Activated B cell treated with CpG ODN at 0.5 μM for 24 hours (primary cell): ENCODE measurements around the gene DLGAP1. TPM values are rescaled to one million over a fixed set of nuclear protein-coding genes. Genes with fewer than 3 reads are reported as not detected.

Source experiments
- ATAC-seq: fragments of 200-7000 bp; cut with Tn5 transposase; one replicate; pipeline ENCODE4 v1.10.0; 2021; ENCODE audit warnings: low read depth, mild to moderate bottlenecking, moderate library complexity
- CTCF ChIA-PET: fragments of 350-600 bp; sonication (Branson Sonifier 250); formaldehyde crosslinking; loops from one replicate; lab custom pipeline; 2021; ENCODE audit warnings: antibody characterized with exemption; lab: Charles Lee
- POLR2A ChIA-PET: fragments of 350-600 bp; sonication (Branson Sonifier 250); formaldehyde crosslinking; loops from one replicate; lab custom pipeline; 2021; ENCODE audit warnings: antibody characterized with exemption; lab: Charles Lee
- DNase-seq: peaks from one replicate; pipeline ENCODE4 v3.0.0; 2022
- H3K27ac Mint-ChIP-seq: one replicate; pipeline ENCODE4 v1.8.0; 2020; ENCODE audit warnings: mixed read lengths
- H3K27me3 Mint-ChIP-seq: one replicate; pipeline ENCODE4 v1.8.0; 2021; ENCODE audit warnings: mixed read lengths
- H3K36me3 Mint-ChIP-seq: one replicate; pipeline ENCODE4 v1.8.0; 2021; ENCODE audit warnings: low read depth, mixed read lengths
- H3K4me1 Mint-ChIP-seq: one replicate; pipeline ENCODE4 v1.8.0; 2021; ENCODE audit warnings: mixed read lengths
- H3K4me3 Mint-ChIP-seq: one replicate; pipeline ENCODE4 v1.8.0; 2020; ENCODE audit warnings: mild to moderate bottlenecking, mixed read lengths
- H3K9me3 Mint-ChIP-seq: one replicate; pipeline ENCODE4 v1.8.0; 2020; ENCODE audit warnings: mixed read lengths
- intact Hi-C: fragments of 100-400 bp; cut with micrococcal nuclease; formaldehyde crosslinking; loops from one replicate; pipeline ENCODE4 v1.15.1; 2024
- total RNA-seq: library from RNA; stranded (reverse); gene quantifications from 2 replicates; pipeline ENCODE4 v1.2.3, GENCODE V29; 2022
- TF ChIP-seq, protein P1 (sequence below): fragments of 200-600 bp; IDR thresholded peaks from one replicate; pipeline ENCODE4 v1.8.0; 2022; ENCODE audit warnings: antibody characterized with exemption, mild to moderate bottlenecking

Gene DLGAP1
- total RNA-seq, 1 donor from 2014 or later: 0.18 TPM

GRCh38 chr18:4412286-4412685 lies 42.8 kb downstream of the DLGAP1 start:
- no peaks in the 10 kb centered on the region for H3K4me1 Mint-ChIP-seq
- ATAC-seq: no peak
- TF ChIP-seq, protein P1, sequence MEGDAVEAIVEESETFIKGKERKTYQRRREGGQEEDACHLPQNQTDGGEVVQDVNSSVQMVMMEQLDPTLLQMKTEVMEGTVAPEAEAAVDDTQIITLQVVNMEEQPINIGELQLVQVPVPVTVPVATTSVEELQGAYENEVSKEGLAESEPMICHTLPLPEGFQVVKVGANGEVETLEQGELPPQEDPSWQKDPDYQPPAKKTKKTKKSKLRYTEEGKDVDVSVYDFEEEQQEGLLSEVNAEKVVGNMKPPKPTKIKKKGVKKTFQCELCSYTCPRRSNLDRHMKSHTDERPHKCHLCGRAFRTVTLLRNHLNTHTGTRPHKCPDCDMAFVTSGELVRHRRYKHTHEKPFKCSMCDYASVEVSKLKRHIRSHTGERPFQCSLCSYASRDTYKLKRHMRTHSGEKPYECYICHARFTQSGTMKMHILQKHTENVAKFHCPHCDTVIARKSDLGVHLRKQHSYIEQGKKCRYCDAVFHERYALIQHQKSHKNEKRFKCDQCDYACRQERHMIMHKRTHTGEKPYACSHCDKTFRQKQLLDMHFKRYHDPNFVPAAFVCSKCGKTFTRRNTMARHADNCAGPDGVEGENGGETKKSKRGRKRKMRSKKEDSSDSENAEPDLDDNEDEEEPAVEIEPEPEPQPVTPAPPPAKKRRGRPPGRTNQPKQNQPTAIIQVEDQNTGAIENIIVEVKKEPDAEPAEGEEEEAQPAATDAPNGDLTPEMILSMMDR: no peak
- H3K27me3 Mint-ChIP-seq: no peaks in the 10 kb centered on the region
- DNase-seq: no peak
- ChIA-PET CTCF (no interaction called here), POLR2A (no interaction called here)
- H3K4me3 Mint-ChIP-seq: no peak overlapping the region
- H3K36me3 Mint-ChIP-seq: no peaks in the 10 kb centered on the region
- intact Hi-C loops: no loop called here
- peaks cover 3% of the 10 kb centered on the region for H3K9me3 Mint-ChIP-seq
- H3K27ac Mint-ChIP-seq: no peak overlapping the region

DNA sequence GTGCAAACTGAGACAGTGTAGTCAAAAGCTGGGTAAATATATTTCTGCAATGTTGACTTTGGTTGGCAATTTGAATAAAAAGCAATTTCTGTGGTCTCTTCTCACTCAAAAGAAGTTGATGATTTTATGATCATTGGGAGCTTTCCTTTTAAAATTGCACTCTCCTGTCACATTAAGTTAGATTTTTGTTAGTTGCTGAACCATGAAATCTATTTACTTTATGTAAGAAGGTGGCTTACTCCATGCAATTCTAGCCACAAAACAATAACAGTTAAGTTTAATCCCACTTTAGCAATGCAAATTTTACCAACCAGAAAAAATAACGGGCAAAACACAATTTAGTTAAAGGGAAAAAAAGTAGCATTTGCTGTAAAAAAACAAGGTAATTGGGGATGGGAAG lies 48.3 kb downstream of the DLGAP1 start:
- Mint-ChIP-seq H3K4me1 (no peaks in the 10 kb centered on the region), H3K4me3 (no peak overlapping the region), H3K27me3 (no peaks in the 10 kb centered on the region), H3K9me3 (peaks cover 9% of the 10 kb centered on the region), H3K36me3 (no peaks in the 10 kb centered on the region), H3K27ac (no peak overlapping the region)
- no peak for ATAC-seq
- no peak for DNase-seq
- CTCF ChIA-PET: no interaction called here
- intact Hi-C loops: no loop called here
- TF ChIP-seq, protein P1: no peak
- POLR2A ChIA-PET: no interaction called here

GRCh38 chr18:4405965-4406364 lies 49.1 kb downstream of the DLGAP1 start:
- TF ChIP-seq, protein P1: no peak
- intact Hi-C loops: no loop called here
- ChIA-PET CTCF (no interaction called here), POLR2A (no interaction called here)
- H3K27ac Mint-ChIP-seq: no peak overlapping the region
- ATAC-seq (no peak), DNase-seq (no peak)
- no peaks in the 10 kb centered on the region for H3K4me1 Mint-ChIP-seq
- H3K36me3 Mint-ChIP-seq: no peaks in the 10 kb centered on the region
- no peak overlapping the region for H3K4me3 Mint-ChIP-seq
- no peaks in the 10 kb centered on the region for H3K27me3 Mint-ChIP-seq
- peaks cover 9% of the 10 kb centered on the region for H3K9me3 Mint-ChIP-seq

- Mint-ChIP-seq H3K36me3 (no peaks in the 10 kb centered on the region), H3K27ac (no peak overlapping the region), H3K4me1 (no peaks in the 10 kb centered on the region), H3K9me3 (peaks cover 5% of the 10 kb centered on the region), H3K4me3 (no peak overlapping the region), H3K27me3 (no peaks in the 10 kb centered on the region)
- intact Hi-C loops: no loop called here
- ATAC-seq (no peak), DNase-seq (no peak)
- CTCF ChIA-PET: no interaction called here
- TF ChIP-seq, protein P1: no peak
- POLR2A ChIA-PET: no interaction called here
Observed at GRCh38 chr18:4403836-4404235, 51.3 kb downstream of the DLGAP1 start.

DNA sequence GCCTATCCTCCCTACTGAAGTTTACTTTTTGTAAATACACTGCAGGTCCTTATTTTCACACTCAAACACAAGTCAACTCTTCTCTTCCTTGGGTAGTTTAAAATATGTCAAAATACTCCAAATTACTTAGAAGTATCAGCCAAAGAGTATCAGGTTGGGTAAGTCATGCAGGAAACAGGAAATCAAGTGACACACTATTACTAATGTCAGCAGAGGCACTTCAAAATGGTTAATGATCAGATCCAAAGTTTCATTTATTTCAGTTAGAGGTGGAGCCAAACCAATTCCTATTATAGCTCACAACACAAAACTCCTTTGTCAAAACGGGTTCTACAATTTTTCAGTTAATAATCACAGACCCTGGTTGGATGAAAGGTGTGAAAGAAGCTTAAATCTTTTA lies 54.2 kb downstream of the DLGAP1 start:
- intact Hi-C loops: no loop called here
- Mint-ChIP-seq H3K4me1 (no peaks in the 10 kb centered on the region), H3K27ac (no peak overlapping the region), H3K4me3 (no peak overlapping the region), H3K9me3 (peaks cover 3% of the 10 kb centered on the region), H3K36me3 (no peaks in the 10 kb centered on the region), H3K27me3 (no peaks in the 10 kb centered on the region)
- ATAC-seq: no peak
- CTCF ChIA-PET: no interaction called here
- POLR2A ChIA-PET: no interaction called here
- DNase-seq: no peak
- TF ChIP-seq, protein P1: no peak
